Choroid plexus epithelial cell (primary cell): ENCODE measurements around the gene SH3GL3.

ENCODE experiments used
- DNase-seq: peaks from one replicate; pipeline ENCODE4 v3.0.0-alpha.2; 2010; ENCODE audit warnings: low read depth
- H3K4me3 ChIP-seq: 2 replicates; pipeline ENCODE4 v1.5.1; 2011; ENCODE audit warnings: low read depth, mild to moderate bottlenecking, control low read depth, low read length, moderate library complexity
- CTCF ChIP-seq: conservative IDR thresholded peaks from 2 replicates; pipeline ENCODE4 v1.5.1; 2011; ENCODE audit warnings: low read depth, mild to moderate bottlenecking, control low read depth, inconsistent platforms, low read length, moderate library complexity

SH3GL3 gene

DNA sequence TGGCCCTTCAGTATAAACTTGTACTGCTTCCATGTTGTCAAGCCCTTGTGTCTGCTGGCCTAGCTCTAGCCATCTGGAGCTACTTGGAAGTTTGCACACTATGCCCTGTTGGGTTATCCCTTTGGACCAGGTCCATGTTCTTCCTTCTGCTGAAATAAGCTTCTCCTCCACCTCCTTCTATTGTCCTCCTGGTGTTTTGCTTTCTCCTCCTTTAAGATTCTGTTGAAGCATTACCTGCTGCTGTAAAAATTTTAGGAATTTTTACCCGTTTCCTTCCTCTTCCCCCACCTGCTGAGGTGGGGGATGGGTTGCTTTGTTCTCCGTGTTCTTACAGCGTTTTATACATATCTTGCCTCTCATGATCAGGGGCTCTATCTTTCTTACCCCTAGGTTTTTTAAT, 51.7 kb downstream of the SH3GL3 start:
- no peak for DNase-seq
- H3K4me3 ChIP-seq, result no peak overlapping the region
- no peak for TF ChIP-seq CTCF

- H3K4me3 ChIP-seq, result no peak overlapping the region
- TF ChIP-seq CTCF, result no peak
- no peak for DNase-seq
Observed at GRCh38 chr15:83499476-83499875, 52.3 kb downstream of the SH3GL3 start.

- no peak for TF ChIP-seq CTCF
- no peak for DNase-seq
- no peak overlapping the region for H3K4me3 ChIP-seq
Observed at GRCh38 chr15:83503595-83504364, 56.6 kb downstream of the SH3GL3 start.

- TF ChIP-seq CTCF, result no peak
- no peak for DNase-seq
Observed at GRCh38 chr15:83504365-83504764, 57.2 kb downstream of the SH3GL3 start.

DNA sequence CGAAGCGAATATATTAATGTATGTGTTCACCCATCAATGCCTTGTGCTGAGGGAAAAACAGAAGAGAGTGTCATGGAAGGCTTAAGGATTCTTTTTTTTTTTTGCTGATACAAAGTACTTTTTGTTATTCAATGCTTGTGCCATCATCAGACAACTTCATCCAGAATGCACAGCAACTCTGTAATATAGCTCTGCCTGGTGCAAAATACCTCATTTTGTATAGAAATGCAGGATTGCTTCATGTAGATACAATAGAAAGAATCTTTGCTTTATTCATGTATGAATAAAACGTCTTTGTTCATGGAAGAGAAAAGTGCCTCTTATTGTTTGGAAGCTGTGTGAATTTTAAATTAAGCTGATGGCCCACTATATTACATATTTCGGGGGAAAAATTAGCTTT, 62.9 kb downstream of the SH3GL3 start:
- TF ChIP-seq CTCF, result no peak
- no peak overlapping the region for H3K4me3 ChIP-seq
- DNase-seq, result no peak

More at GRCh38 chr15:83504365-83504764, 57.2 kb downstream of the SH3GL3 start:
- no peak overlapping the region for H3K4me3 ChIP-seq

DNA sequence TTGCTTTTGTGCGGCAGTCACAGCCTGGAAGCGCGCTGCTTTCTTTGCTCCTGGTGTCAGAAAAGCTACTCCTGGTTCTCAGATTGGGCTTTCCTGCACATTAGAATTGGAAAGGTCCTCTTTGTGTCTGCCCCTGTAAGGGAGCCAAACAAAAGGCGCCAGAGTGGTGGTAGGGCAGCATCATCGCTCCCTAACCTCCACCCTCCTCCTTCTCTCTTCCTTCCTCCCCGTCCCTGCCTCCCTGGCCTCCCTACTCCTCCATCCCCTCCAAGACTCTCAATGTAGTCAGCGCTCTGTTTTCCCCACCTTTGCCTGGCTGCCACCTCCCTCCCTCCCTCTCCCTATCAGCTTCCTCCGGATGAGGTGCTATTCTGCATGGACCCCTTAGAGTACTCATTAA, 65.3 kb downstream of the SH3GL3 start:
- H3K4me3 ChIP-seq, result no peak overlapping the region
- no peak for TF ChIP-seq CTCF
- DNase-seq, result no peak

DNA sequence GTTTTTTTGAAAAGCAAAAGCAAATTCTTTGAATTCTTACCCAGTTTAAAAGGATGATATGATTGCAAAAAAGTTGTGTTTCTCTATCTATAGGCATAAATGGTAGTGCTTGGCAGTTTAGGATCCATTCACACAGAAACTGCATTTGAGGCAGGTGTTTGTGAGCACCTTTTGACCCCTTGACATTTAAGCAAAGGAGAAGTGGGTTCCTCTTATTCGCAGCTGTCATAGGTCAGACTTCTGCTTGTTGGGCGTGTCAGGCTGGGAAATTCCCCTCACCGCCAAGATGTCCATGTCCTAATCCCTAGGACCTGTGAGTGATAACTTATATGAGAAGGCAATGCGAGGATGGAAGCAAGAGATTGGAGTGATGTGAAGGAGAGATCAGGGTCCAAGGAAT, 67.4 kb downstream of the SH3GL3 start:
- H3K4me3 ChIP-seq, result no peak overlapping the region
- DNase-seq, result no peak
- no peak for TF ChIP-seq CTCF
